ENCODE data around the gene CHCHD4. TPM values are rescaled to one million over a fixed set of nuclear protein-coding genes. Genes with fewer than 3 reads are reported as not detected.

CHCHD4 gene
- total RNA-seq, 1 donor, result 1.9 TPM

DNA sequence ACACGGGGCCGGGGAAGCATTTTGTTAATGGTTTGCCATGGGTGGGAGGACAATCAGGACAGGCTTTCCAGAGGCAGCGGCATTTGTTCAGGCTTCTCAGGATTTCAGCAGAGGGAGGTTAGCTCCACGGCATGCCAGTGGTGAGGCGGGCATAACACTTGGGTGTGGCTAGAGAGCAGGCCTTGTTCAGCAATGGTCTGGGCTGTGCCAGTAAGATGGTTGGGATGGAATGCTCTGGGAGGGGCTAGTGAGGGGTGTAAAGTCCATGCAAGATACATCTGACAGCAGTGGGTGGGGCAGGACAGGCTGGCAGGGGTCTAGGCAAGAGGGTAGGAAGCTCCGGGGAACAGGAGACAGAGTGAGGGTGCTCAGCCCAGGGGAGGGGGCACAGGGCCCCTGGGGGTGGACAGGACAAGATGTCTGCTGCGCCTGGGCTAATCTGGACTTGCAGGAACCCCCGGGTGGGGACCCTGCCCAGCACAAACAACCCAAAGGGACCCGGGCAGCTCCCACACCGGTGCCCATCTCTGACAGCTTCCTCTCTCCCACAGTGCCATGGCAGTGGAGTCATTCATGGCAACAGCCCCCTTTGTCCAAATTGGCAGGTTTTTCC lies 8.6 kb upstream of the CHCHD4 start:
- Histone ChIP-seq H3K27me3 (ENCODE audit: insufficient read depth, low read length) (no peaks in the 10 kb centered on the region), H3K4me3 (ENCODE audit: low read length) (no peak overlapping the region), H3K9me3 (ENCODE audit: low read depth, low read length) (no peaks in the 10 kb centered on the region)

DNA sequence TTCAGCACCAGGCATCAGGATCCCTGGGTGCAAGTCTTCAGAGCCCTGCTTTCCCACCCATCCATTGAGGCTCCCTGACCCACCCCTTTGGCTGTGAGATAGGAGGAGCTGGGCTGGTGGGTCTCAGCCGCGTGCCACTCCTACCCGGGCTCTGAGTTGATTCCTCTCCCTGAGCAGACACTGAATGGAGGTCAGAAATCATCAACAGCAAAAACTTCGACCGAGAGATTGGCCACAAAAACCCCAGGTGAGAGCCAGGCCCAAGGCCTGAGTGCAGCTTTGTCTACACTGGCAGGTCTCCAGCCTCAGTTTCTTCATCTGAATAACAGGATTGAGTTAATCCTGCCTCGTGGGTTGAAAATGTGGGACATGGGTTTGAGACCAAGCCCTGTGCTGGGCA lies 8.0 kb upstream of the CHCHD4 start:
- no peak overlapping the region for H3K4me3 ChIP-seq (ENCODE audit: low read length)
- H3K9me3 ChIP-seq (ENCODE audit: low read depth, low read length), result no peaks in the 10 kb centered on the region
- H3K27me3 ChIP-seq (ENCODE audit: insufficient read depth, low read length), result no peaks in the 10 kb centered on the region
- H3K4me1 ChIP-seq (ENCODE audit: insufficient read depth, low read length), result peaks cover 8% of the 10 kb centered on the region

More for the DNA sequence above, 8.6 kb upstream of the CHCHD4 start:
- peaks cover 2% of the 10 kb centered on the region for H3K4me1 ChIP-seq (ENCODE audit: insufficient read depth, low read length)

DNA sequence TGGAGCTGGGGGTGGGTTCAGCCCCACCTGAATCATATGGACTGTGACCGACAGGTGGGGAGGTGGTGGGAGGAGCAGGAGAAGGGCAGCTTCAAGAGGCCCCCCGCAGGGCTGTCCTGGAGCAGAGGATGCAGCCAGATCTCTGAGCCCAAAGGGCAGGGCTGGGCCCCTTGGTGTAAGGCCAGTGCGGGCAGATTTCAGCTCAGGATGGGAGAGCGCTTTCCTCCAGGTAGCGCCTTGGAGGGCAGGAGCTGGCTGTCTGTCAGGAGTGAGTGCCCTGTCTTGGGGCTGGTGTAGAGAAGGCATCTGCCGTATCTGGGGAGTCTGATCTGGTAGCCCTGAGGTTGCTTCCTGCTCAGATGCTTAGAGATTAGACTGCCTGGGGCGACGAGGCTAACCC lies 7.5 kb upstream of the CHCHD4 start:
- H3K4me3 ChIP-seq (ENCODE audit: low read length), result no peak overlapping the region
- H3K4me1 ChIP-seq (ENCODE audit: insufficient read depth, low read length), result peaks cover 13% of the 10 kb centered on the region
- H3K9me3 ChIP-seq (ENCODE audit: low read depth, low read length), result no peaks in the 10 kb centered on the region
- no peaks in the 10 kb centered on the region for H3K27me3 ChIP-seq (ENCODE audit: insufficient read depth, low read length)

DNA sequence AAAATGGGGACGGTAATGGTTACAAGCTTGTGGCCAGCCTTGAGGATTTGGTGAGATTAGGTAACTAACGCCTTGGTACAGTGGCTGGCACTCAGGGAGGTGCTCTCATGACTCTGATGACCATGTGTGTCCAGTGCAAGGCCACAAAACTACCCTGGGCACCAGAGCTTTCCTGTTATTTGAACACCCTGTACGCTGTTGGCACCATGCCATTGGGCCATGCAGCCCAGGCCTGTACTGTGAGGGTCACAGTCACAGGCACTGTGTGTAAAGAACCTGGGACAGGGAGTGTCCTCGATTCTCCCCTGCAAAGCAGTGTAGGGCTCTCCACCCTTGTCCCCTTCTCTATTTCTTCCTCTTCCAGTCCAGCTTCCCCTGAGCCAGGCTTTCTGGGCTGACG lies 6.5 kb upstream of the CHCHD4 start:
- H3K27me3 ChIP-seq (ENCODE audit: insufficient read depth, low read length), result no peaks in the 10 kb centered on the region
- no peak overlapping the region for H3K4me3 ChIP-seq (ENCODE audit: low read length)
- H3K9me3 ChIP-seq (ENCODE audit: low read depth, low read length), result no peaks in the 10 kb centered on the region
- H3K4me1 ChIP-seq (ENCODE audit: insufficient read depth, low read length), result peaks cover 23% of the 10 kb centered on the region

DNA sequence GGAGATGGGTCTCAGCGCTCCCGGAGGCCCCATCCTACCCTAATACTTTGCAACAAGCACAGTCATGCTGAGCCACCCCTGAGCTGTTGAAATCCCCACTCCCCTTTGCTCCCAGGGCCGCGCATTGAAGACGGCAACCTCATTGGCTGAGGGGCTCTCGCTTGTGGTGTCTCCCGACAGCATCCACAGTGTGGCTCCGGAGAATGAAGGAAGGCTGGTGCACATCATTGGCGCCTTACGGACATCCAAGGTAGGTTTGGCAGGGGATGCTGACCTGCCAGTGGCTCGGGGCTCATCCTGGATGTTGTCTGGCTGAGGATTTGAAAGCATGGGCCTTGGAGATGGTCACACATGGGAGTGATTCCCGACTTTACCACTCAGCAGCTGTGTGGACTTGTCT lies 6.0 kb upstream of the CHCHD4 start:
- Histone ChIP-seq H3K4me3 (ENCODE audit: low read length) (no peak overlapping the region), H3K4me1 (ENCODE audit: insufficient read depth, low read length) (peaks cover 28% of the 10 kb centered on the region), H3K27me3 (ENCODE audit: insufficient read depth, low read length) (no peaks in the 10 kb centered on the region), H3K9me3 (ENCODE audit: low read depth, low read length) (no peaks in the 10 kb centered on the region)

DNA sequence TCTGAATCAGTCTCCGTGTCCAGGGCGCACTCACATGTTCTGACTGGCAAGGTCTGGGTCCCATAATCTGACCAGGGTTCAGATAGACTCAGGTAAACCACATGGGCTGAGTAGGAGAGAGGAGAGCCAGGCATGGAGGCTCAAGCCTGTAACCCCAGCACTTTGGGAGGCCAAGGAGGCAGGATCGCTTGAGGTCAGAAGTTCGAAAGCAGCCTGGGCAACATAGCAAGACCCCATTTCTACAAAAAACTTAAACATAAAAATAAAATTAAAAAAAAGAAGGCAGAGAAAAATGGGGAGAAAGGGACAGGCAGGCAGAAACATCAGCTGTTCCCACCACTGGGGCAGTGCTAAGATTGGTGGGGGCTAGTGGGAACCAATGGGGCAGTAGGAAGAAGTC lies 5.6 kb upstream of the CHCHD4 start:
- peaks cover 32% of the 10 kb centered on the region for H3K4me1 ChIP-seq (ENCODE audit: insufficient read depth, low read length)
- H3K27me3 ChIP-seq (ENCODE audit: insufficient read depth, low read length), result no peaks in the 10 kb centered on the region
- H3K4me3 ChIP-seq (ENCODE audit: low read length), result no peak overlapping the region
- no peaks in the 10 kb centered on the region for H3K9me3 ChIP-seq (ENCODE audit: low read depth, low read length)

DNA sequence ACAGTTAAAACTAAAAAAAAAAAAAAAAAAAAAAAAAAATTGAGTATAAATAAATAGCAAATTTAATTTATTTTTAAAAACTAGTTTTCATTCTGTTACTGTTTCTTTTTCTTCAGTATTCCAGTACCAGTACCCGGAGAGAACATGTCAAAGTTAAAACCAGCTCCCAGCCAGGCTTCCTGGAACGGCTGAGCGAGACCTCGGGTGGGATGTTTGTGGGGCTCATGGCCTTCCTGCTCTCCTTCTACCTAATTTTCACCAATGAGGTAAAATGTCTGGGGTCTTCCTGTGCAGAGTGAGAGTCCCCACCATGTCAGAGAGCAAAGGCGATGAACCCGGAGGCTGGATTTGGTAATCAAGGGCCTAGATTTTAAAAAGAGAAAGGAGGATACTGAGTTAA lies 4.6 kb upstream of the CHCHD4 start:
- H3K4me1 ChIP-seq (ENCODE audit: insufficient read depth, low read length), result peaks cover 32% of the 10 kb centered on the region

DNA sequence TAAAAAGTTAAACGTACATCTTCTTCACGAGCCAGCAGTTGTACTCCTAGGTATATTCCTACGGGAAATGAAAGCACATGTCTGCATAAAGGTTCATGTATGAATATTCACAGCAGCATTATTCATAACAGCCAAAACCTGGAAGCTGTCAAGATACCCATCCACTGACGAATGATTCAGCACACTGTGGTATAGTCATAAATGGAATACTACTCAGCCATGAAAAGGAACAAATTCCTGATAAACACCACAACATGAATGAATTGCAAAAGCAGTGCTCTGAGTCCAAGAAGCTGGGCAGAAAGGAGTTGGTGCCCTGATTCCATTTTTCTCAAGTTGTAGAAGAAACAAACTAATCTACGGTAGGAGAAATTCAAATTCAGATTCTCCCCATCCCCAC lies 4.1 kb upstream of the CHCHD4 start:
- H3K4me1 ChIP-seq (ENCODE audit: insufficient read depth, low read length), result peaks cover 36% of the 10 kb centered on the region
- H3K4me3 ChIP-seq (ENCODE audit: low read length), result no peak overlapping the region
- no peaks in the 10 kb centered on the region for H3K9me3 ChIP-seq (ENCODE audit: low read depth, low read length)
- H3K27me3 ChIP-seq (ENCODE audit: insufficient read depth, low read length), result no peaks in the 10 kb centered on the region

More for the DNA sequence above, 4.6 kb upstream of the CHCHD4 start:
- H3K9me3 ChIP-seq (ENCODE audit: low read depth, low read length), result no peaks in the 10 kb centered on the region
- H3K27me3 ChIP-seq (ENCODE audit: insufficient read depth, low read length), result no peaks in the 10 kb centered on the region
- no peak overlapping the region for H3K4me3 ChIP-seq (ENCODE audit: low read length)

DNA sequence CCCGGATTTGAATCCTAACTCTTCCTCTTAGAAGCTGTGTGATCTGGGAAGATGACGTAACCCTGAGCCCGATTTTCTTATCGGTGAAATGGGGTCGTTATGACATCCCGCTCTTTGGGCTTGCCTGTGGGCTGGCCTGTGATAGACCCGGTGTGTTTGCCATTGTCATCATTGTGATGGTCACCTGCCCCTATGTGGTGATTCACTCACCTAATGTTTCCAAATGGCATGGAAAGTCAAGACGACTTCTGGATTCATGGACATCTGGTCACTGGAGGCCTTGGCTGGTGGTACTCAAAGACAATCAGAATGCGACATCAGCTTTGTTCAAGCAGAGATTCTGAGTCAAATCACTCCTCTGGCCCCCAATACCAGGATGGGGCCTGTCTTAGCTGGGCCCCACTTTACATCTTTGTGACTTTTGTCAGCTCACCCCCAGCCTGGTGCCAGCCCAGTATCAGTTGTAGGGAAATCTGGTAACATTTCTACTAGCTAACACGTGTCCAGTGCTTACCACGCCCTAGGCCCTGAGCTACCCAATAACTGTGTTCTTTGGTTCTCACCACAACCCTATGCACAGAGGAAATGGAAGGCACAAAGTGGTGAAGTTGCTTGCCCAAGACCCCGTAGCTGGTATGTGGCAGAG lies 3.0 kb upstream of the CHCHD4 start:
- H3K9me3 ChIP-seq (ENCODE audit: low read depth, low read length), result no peaks in the 10 kb centered on the region
- H3K4me1 ChIP-seq (ENCODE audit: insufficient read depth, low read length), result peaks cover 44% of the 10 kb centered on the region
- H3K27me3 ChIP-seq (ENCODE audit: insufficient read depth, low read length), result no peaks in the 10 kb centered on the region
- H3K4me3 ChIP-seq (ENCODE audit: low read length), result no peak overlapping the region

DNA sequence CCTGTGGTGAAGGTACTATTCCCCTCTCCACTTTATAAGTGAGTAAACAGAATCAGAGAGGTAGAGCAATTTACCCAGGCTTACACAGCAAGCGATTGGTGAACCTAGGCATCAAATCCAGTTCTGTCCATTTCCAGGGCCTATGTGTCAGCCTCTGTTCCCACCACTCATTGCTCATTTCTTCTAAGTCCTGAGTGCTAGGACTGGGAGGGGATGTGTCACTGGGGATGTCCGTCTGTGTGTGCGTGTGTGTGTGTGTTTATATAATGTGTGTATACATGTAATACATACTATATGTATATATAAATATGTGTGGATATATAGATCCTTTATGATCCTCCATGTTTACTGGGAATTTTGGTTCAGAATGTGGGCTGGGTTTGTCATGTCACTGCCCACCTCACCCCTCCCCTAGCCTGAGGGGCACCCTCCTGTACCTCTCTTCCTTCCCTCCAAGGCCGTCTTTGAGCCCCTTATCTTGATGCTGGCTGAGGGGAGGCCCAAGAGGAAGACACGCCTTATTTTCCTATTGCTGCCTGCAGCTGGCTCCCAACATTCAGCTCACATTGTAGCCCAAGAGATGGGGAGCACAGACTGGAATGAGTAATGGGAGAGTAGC lies 2.3 kb upstream of the CHCHD4 start:
- Histone ChIP-seq H3K4me1 (ENCODE audit: insufficient read depth, low read length) (peaks cover 44% of the 10 kb centered on the region), H3K27me3 (ENCODE audit: insufficient read depth, low read length) (no peaks in the 10 kb centered on the region), H3K9me3 (ENCODE audit: low read depth, low read length) (no peaks in the 10 kb centered on the region), H3K4me3 (ENCODE audit: low read length) (no peak overlapping the region)

DNA sequence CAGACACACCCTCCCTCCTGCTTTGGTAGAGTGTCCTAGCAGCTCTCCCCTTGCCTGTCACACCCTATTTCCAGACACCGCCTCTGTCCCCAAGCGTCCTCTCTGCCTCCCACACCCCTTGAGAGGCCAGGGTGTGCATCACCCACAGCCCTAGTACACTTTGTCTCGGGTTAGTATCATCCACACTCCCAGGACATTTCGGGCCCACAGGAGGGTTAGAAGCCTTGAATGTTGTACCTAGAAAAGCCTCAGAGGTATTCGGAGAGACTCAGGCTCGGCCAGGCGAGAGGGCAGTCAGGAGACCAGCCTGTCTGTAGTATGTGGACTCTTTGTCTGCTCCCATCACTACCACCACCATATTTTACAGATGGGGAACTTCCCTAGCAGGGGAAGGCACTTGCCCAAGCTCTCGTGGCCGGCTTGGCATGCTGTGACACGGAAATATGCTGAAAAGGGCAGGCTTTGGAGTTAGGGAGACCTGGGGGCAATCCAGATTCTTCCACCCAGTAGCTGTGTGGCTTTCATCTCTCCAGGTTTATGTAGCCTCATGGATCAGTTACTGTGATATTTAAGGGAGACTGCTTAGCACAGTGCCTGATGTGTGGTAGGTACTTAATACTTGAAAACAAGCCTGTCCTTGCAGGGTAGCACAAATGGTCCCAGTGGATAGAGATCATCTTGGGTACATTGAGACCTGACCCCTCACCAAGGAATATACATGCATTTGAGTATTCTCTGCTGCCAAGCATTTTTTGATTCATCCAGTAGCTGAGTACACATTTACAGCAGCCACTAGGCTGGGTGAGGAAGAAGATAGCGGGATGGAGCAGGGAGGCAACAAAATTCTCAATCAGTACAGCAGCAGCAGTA lies 1.6 kb upstream of the CHCHD4 start:
- Histone ChIP-seq H3K4me1 (ENCODE audit: insufficient read depth, low read length) (peaks cover 44% of the 10 kb centered on the region), H3K9me3 (ENCODE audit: low read depth, low read length) (no peaks in the 10 kb centered on the region), H3K27me3 (ENCODE audit: insufficient read depth, low read length) (no peaks in the 10 kb centered on the region), H3K4me3 (ENCODE audit: low read length) (peak overlapping the region; percentile 96)

DNA sequence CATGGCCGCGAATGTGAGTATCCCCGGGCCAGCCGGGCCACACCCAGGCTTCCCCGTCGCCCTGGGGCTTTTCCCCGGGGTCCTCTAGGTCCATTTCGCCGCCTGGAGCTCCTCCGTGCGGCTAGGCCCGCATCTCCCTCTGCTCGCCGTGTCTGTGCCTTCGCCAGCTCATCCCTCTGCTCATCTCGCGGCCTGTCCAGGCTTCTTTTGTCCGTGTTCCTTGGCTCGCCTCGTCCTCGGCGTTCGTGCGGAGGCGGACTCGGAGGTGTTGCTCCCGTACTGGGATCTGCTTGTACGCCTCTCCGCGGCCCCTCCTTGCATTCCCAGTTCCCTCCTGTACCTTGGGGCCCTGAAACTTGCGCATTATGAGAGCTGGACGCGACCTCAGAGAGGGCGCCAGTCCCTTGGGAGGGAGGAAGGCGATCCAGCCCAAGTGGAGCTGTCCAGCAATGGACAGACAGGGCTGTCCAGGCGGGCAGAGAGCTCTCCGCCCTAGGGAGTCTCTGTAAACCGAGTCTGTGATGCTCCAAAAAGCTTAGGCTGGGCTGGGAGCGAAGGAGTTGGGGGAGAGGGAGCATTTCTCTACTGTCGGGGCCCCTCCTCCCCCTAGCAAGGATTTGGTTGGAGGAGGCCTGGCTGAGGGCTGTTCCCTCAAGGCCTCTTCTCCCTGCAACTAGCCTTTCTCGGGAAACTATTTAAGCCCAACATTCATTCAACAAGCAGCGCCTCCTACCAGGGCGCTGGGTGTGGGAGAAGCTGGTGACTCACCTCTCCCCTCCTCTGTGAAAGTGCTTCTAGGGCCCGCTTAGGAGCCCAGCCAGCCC lies 735 bp upstream of the CHCHD4 start:
- Histone ChIP-seq H3K9me3 (ENCODE audit: low read depth, low read length) (no peaks in the 10 kb centered on the region), H3K4me1 (ENCODE audit: insufficient read depth, low read length) (peaks cover 44% of the 10 kb centered on the region), H3K4me3 (ENCODE audit: low read length) (peak overlapping the region; percentile 96), H3K27me3 (ENCODE audit: insufficient read depth, low read length) (no peaks in the 10 kb centered on the region)

DNA sequence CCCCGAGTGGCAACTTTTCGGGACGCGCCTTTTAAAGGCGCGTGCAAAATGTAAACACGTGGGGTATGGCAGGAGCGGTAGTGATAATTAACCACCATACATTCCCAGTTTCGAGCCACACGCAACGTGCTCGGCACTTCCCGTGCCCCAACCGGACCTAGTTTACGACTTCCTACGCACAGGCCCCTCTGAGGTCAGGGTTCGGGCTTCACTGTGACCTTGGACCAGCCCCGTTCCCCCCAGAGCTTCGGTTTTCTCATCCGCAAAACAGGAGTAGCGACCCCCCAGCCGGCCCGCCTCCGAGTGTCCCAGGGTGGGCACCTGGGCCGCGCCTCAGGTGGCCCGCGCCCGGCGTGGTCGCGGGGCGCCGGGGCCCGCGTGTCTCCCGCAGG lies 451 bp downstream of the CHCHD4 start:
- Histone ChIP-seq H3K4me1 (ENCODE audit: insufficient read depth, low read length) (peaks cover 44% of the 10 kb centered on the region), H3K4me3 (ENCODE audit: low read length) (peak overlapping the region; percentile 96), H3K27me3 (ENCODE audit: insufficient read depth, low read length) (no peaks in the 10 kb centered on the region)

More for the DNA sequence above, 451 bp downstream of the CHCHD4 start:
- no peaks in the 10 kb centered on the region for H3K9me3 ChIP-seq (ENCODE audit: low read depth, low read length)
